HepG2 (cell line): ENCODE data around the gene NRL. TPM values are rescaled to one million over a fixed set of nuclear protein-coding genes. Genes with fewer than 3 reads are reported as not detected.

Source experiments
- AGO2 ChIP-seq: fragments of 200-400 bp; formaldehyde crosslinking; optimal IDR thresholded peaks from 2 replicates; pipeline ENCODE3; 2017; ENCODE audit warnings: mild to moderate bottlenecking, low read depth, low read length, moderate library complexity
- HMG20A ChIP-seq: IDR thresholded peaks from 2 replicates; pipeline ENCODE4 v1.6.1; 2016; ENCODE audit warnings: borderline replicate concordance
- KDM1A ChIP-seq: IDR thresholded peaks from 2 replicates; pipeline ENCODE4 v1.6.1; 2016; ENCODE audit warnings: missing compliant biosample characterization
- KDM6A ChIP-seq: IDR thresholded peaks from 2 replicates; pipeline ENCODE4 v1.6.1; 2016; ENCODE audit warnings: low read depth
- MXD1 ChIP-seq: sonication (generic); formaldehyde crosslinking; IDR thresholded peaks from 2 replicates; pipeline ENCODE4 v1.4.0; 2020; ENCODE audit warnings: mild to moderate bottlenecking, missing genetic modification reagents
- MYPOP ChIP-seq: sonication (generic); formaldehyde crosslinking; IDR thresholded peaks from 2 replicates; pipeline ENCODE4 v1.8.1; 2023; ENCODE audit warnings: mild to moderate bottlenecking, moderate library complexity, missing genetic modification reagents
- NFYC ChIP-seq: IDR thresholded peaks from 2 replicates; pipeline ENCODE4 v1.6.1; 2016; ENCODE audit warnings: missing genetic modification reagents, missing compliant biosample characterization
- SIX1 ChIP-seq: sonication (generic); formaldehyde crosslinking; IDR thresholded peaks from 2 replicates; pipeline ENCODE4 v1.4.0; 2020; ENCODE audit warnings: missing genetic modification reagents, borderline replicate concordance
- SMARCC2 ChIP-seq: fragments of 450-650 bp; IDR thresholded peaks from 2 replicates; pipeline ENCODE4 v1.6.1; 2017; ENCODE audit warnings: antibody characterized with exemption, mild to moderate bottlenecking
- SUZ12 ChIP-seq: fragments of 150-350 bp; IDR thresholded peaks from 2 replicates; pipeline ENCODE4 v1.6.1; 2014; ENCODE audit warnings: low read depth, low read length
- TEF ChIP-seq: sonication (generic); formaldehyde crosslinking; IDR thresholded peaks from 2 replicates; pipeline ENCODE4 v1.5.0; 2020; ENCODE audit warnings: missing genetic modification reagents
- ZNF350 ChIP-seq: sonication (generic); formaldehyde crosslinking; IDR thresholded peaks from 2 replicates; pipeline ENCODE4 v1.4.0; 2020; ENCODE audit warnings: mild to moderate bottlenecking, low read depth, missing genetic modification reagents, borderline replicate concordance
- polyA plus RNA-seq, 8 experiments: library from polyadenylated mRNA; depleted of rRNA in 3 of 8; stranded (reverse) in 7 of 8; unstranded in 1 of 8; fragments of >200 nt; fragmentation: Illumina TruSeq in 4 of 8; extraction: Trizol in 4 of 8; gene quantifications; 2 replicates each; pipeline versions ENCODE4 v1.2.1 to v1.2.3, GENCODE V29; 2011 to 2016; ENCODE audit warnings: low read depth in 4 of 8, missing spikeins in 1 of 8, mixed read lengths in 1 of 8; ENCODE audit not compliant: insufficient read depth in 1 of 8
- total RNA-seq, 5 experiments: library from RNA; depleted of rRNA; stranded (reverse); fragments of >200 nt; fragmentation: Illumina TruSeq; extraction: Trizol; gene quantifications; 2 replicates each; pipeline ENCODE4 v1.2.3, GENCODE V29; 2016; ENCODE audit warnings: low read depth in 1 of 5
- TF ChIP-seq, protein P1 (sequence below): IDR thresholded peaks from 2 replicates; pipeline ENCODE4 v1.6.1; 2016; ENCODE audit warnings: missing compliant biosample characterization, missing genetic modification reagents, borderline replicate concordance
- TF ChIP-seq, protein P2 (sequence below): IDR thresholded peaks from 2 replicates; pipeline ENCODE4 v1.6.1; 2012; ENCODE audit warnings: low read depth, low read length, improper control_type of control experiment
- TF ChIP-seq, protein P3 (sequence below): sonication (generic); formaldehyde crosslinking; IDR thresholded peaks from 2 replicates; pipeline ENCODE4 v1.4.0; 2020; ENCODE audit warnings: mild to moderate bottlenecking, missing genetic modification reagents

Gene NRL
- total and polyA plus RNA-seq, 2 of the 13 experiments (the other 11 are each of a cell fraction or from before 2014, with no cell fraction given) = 2.5 to 4.7 TPM

DNA sequence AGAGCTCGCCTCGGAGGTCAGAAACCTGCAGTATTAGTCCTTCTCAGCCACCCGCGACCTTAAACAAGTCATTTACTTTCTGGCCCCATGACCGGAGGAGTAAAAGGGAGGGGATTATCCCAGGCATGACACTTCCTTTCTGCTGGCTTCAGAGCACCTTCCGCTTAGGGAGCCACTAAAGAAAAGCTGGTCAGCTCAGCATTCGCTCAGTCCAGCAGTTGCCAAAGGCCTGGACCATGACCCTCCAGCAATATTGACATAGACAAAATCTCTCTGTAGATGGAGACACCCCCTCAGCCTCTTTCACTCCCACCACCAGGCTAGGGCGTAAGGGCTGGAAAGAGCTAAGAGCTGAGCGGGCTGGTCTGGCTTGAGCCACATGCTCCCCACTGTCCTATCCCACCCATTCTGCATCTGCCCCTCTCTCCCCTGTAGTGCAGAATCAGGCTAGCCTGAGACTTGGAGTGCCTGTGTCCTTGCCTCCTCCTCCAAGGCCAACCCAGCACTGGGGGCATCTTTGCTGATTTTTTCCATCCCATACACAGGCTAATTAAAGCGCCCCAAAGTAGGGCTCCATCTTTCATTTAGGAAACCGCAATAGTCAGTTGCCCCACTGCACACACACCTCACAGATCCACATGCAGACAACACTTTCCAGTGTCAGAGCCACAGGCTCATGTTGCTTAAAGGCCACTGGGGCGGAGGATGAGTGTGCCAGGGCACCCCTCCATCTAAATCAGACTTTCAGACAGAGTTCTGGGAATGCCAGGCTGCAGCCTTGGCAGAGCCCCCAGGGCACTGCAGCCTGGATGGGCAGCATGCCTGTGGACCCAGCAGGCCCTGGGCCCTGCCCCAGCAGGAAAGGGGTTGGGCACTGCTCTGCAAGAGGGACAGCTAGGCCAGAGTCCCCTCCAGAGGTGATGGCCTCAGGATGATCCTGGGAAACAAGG lies 47.3 kb downstream of the NRL start (continued):
- TF ChIP-seq, protein P1, sequence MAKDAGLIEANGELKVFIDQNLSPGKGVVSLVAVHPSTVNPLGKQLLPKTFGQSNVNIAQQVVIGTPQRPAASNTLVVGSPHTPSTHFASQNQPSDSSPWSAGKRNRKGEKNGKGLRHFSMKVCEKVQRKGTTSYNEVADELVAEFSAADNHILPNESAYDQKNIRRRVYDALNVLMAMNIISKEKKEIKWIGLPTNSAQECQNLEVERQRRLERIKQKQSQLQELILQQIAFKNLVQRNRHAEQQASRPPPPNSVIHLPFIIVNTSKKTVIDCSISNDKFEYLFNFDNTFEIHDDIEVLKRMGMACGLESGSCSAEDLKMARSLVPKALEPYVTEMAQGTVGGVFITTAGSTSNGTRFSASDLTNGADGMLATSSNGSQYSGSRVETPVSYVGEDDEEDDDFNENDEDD (CRISPR knock-in tag) = peak; percentile 44; the same call in 1 of the 2 replicates
- TF ChIP-seq SIX1 (no peak), KDM6A (CRISPR knock-in tag) (0 out of 2 replicates have a peak, but pooled peaks have one; percentile 11), KDM1A (CRISPR knock-in tag) (no peak), SUZ12 (no peak), HMG20A (CRISPR knock-in tag) (no peak), NFYC (no peak), ZNF350 (0 out of 2 replicates have a peak, but pooled peaks have one; percentile 12), SMARCC2 (no peak), MYPOP (peak; percentile 29; the same call in 1 of the 2 replicates), AGO2 (no peak), TEF (no peak), MXD1 (0 out of 2 replicates have a peak, but pooled peaks have one; percentile 52)
- TF ChIP-seq, protein P2, sequence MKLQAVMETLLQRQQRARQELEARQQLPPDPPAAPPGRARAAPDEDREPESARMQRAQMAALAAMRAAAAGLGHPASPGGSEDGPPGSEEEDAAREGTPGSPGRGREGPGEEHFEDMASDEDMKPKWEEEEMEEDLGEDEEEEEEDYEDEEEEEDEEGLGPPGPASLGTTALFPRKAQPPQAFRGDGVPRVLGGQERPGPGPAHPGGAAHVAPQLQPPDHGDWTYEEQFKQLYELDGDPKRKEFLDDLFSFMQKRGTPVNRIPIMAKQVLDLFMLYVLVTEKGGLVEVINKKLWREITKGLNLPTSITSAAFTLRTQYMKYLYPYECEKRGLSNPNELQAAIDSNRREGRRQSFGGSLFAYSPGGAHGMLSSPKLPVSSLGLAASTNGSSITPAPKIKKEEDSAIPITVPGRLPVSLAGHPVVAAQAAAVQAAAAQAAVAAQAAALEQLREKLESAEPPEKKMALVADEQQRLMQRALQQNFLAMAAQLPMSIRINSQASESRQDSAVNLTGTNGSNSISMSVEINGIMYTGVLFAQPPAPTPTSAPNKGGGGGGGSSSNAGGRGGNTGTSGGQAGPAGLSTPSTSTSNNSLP = no peak
- TF ChIP-seq, protein P3, sequence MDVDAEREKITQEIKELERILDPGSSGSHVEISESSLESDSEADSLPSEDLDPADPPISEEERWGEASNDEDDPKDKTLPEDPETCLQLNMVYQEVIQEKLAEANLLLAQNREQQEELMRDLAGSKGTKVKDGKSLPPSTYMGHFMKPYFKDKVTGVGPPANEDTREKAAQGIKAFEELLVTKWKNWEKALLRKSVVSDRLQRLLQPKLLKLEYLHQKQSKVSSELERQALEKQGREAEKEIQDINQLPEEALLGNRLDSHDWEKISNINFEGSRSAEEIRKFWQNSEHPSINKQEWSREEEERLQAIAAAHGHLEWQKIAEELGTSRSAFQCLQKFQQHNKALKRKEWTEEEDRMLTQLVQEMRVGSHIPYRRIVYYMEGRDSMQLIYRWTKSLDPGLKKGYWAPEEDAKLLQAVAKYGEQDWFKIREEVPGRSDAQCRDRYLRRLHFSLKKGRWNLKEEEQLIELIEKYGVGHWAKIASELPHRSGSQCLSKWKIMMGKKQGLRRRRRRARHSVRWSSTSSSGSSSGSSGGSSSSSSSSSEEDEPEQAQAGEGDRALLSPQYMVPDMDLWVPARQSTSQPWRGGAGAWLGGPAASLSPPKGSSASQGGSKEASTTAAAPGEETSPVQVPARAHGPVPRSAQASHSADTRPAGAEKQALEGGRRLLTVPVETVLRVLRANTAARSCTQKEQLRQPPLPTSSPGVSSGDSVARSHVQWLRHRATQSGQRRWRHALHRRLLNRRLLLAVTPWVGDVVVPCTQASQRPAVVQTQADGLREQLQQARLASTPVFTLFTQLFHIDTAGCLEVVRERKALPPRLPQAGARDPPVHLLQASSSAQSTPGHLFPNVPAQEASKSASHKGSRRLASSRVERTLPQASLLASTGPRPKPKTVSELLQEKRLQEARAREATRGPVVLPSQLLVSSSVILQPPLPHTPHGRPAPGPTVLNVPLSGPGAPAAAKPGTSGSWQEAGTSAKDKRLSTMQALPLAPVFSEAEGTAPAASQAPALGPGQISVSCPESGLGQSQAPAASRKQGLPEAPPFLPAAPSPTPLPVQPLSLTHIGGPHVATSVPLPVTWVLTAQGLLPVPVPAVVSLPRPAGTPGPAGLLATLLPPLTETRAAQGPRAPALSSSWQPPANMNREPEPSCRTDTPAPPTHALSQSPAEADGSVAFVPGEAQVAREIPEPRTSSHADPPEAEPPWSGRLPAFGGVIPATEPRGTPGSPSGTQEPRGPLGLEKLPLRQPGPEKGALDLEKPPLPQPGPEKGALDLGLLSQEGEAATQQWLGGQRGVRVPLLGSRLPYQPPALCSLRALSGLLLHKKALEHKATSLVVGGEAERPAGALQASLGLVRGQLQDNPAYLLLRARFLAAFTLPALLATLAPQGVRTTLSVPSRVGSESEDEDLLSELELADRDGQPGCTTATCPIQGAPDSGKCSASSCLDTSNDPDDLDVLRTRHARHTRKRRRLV (CRISPR knock-in tag) = no peak
